IMR-90 (cell line): ENCODE measurements around the gene PRSS3. TPM values are rescaled to one million over a fixed set of nuclear protein-coding genes. Genes with fewer than 3 reads are reported as not detected.

ENCODE experiments used
- ATAC-seq: fragments of 200-7000 bp; cut with Tn5 transposase; 2 replicates; pipeline ENCODE4 v1.9.1; 2020; ENCODE audit warnings: low read depth, mild to moderate bottlenecking, moderate library complexity
- BruUV-seq: library from RNA; stranded (reverse); fragments of 400-500 nt; replicated peaks from 2 replicates; lab custom pipeline; 2021; lab: Mats Ljungman, UMichigan
- CTCF ChIA-PET: fragments of 300-600 bp; formaldehyde crosslinking; extraction: SDS; loops from one replicate; lab custom pipeline; 2021; ENCODE audit warnings: antibody characterized with exemption; lab: Yijun Ruan, JAX
- POLR2A ChIA-PET: fragments of 300-600 bp; sonication (Branson Sonifier 250); formaldehyde crosslinking; loops from one replicate; lab custom pipeline; 2022; ENCODE audit warnings: antibody characterized with exemption; ENCODE audit not compliant: unreplicated experiment; lab: Charles Lee
- DNase-seq: peaks from one replicate; pipeline ENCODE4 v3.0.0; 2013
- H2AFZ ChIP-seq: replicated peaks from 2 replicates; pipeline ENCODE3; 2013; ENCODE audit warnings: low read length, mild to moderate bottlenecking; ENCODE audit not compliant: poor library complexity
- H2AK5ac ChIP-seq: 2 replicates; pipeline ENCODE4 v1.6.1; 2013; ENCODE audit warnings: low read depth, low read length, inconsistent platforms
- H2AK9ac ChIP-seq: replicated peaks from 2 replicates; pipeline ENCODE3; 2013; ENCODE audit warnings: mild to moderate bottlenecking, low read depth, low read length, moderate library complexity; ENCODE audit not compliant: poor library complexity
- H2BK120ac ChIP-seq: 2 replicates; pipeline ENCODE4 v1.6.1; 2013; ENCODE audit warnings: low read depth, low read length, inconsistent platforms
- H2BK15ac ChIP-seq: 3 replicates; pipeline ENCODE4 v1.6.1; 2013; ENCODE audit warnings: low read depth, low read length, inconsistent platforms
- H2BK20ac ChIP-seq: 2 replicates; pipeline ENCODE4 v1.6.1; 2013; ENCODE audit warnings: low read depth, mild to moderate bottlenecking, inconsistent platforms, low read length, moderate library complexity
- H2BK5ac ChIP-seq: 2 replicates; pipeline ENCODE4 v1.6.1; 2013; ENCODE audit warnings: mild to moderate bottlenecking, low read depth, low read length, inconsistent platforms; ENCODE audit not compliant: poor library complexity, severe bottlenecking
- H3K14ac ChIP-seq: replicated peaks from 2 replicates; pipeline ENCODE4 v1.6.1; 2013; ENCODE audit warnings: low read depth, low read length, inconsistent platforms
- H3K18ac ChIP-seq: 2 replicates; pipeline ENCODE4 v1.6.1; 2013; ENCODE audit warnings: low read depth, low read length, control low read depth
- H3K23ac ChIP-seq: 2 replicates; pipeline ENCODE4 v1.6.1; 2013; ENCODE audit warnings: low read depth, low read length, inconsistent platforms
- H3K27ac ChIP-seq: 2 replicates; pipeline ENCODE4 v1.5.1; 2013; ENCODE audit warnings: mild to moderate bottlenecking, control low read depth, low read length; ENCODE audit not compliant: insufficient read depth
- H3K27me3 ChIP-seq: 2 replicates; pipeline ENCODE4 v1.6.1; 2013; ENCODE audit warnings: low read length; ENCODE audit not compliant: control insufficient read depth, insufficient read depth
- H3K36me3 ChIP-seq: 2 replicates; pipeline ENCODE4 v1.6.1; 2013; ENCODE audit warnings: low read length, mixed read lengths; ENCODE audit not compliant: control insufficient read depth, insufficient read depth
- H3K4ac ChIP-seq: 2 replicates; pipeline ENCODE4 v1.6.1; 2013; ENCODE audit warnings: low read depth, low read length, inconsistent platforms
- H3K4me1 ChIP-seq: 2 replicates; pipeline ENCODE4 v1.6.1; 2013; ENCODE audit warnings: low read length, mixed read lengths; ENCODE audit not compliant: control insufficient read depth, insufficient read depth
- H3K4me2 ChIP-seq: 2 replicates; pipeline ENCODE4 v1.6.1; 2013; ENCODE audit warnings: low read depth, mild to moderate bottlenecking, control low read depth, low read length, moderate library complexity
- H3K4me3 ChIP-seq: 2 replicates; pipeline ENCODE4 v1.5.1; 2013; ENCODE audit warnings: low read depth, mild to moderate bottlenecking, control low read depth, low read length, moderate library complexity; ENCODE audit not compliant: insufficient read depth
- H3K56ac ChIP-seq: 2 replicates; pipeline ENCODE4 v1.6.1; 2013; ENCODE audit warnings: low read length, inconsistent platforms; ENCODE audit not compliant: insufficient read depth; ENCODE audit errors: extremely low read depth
- H3K79me1 ChIP-seq, 2 experiments: 2 replicates each; pipeline ENCODE4 v1.6.1; 2013; ENCODE audit warnings: low read length in 2 of 2, inconsistent platforms in 1 of 2, low read depth in 1 of 2
- H3K9ac ChIP-seq: 2 replicates; pipeline ENCODE4 v1.6.1; 2013; ENCODE audit warnings: low read depth, low read length, control low read depth
- H3K9me1 ChIP-seq: 2 replicates; pipeline ENCODE4 v1.6.1; 2013; ENCODE audit warnings: low read length, inconsistent platforms; ENCODE audit not compliant: insufficient read depth
- H3K9me3 ChIP-seq: 2 replicates; pipeline ENCODE4 v1.6.1; 2013; ENCODE audit warnings: low read length; ENCODE audit not compliant: control insufficient read depth, insufficient read depth
- H4K20me1 ChIP-seq: 2 replicates; pipeline ENCODE4 v1.6.1; 2013; ENCODE audit warnings: low read length, inconsistent platforms; ENCODE audit not compliant: insufficient read depth
- H4K5ac ChIP-seq: 2 replicates; pipeline ENCODE4 v1.6.1; 2013; ENCODE audit warnings: mild to moderate bottlenecking, low read depth, low read length, control low read depth
- H4K8ac ChIP-seq, 2 experiments: 2 replicates each; pipeline ENCODE4 v1.6.1; 2013; ENCODE audit warnings: low read depth in 2 of 2, low read length in 2 of 2, control low read depth in 1 of 2, inconsistent platforms in 1 of 2
- H4K91ac ChIP-seq: 2 replicates; pipeline ENCODE4 v1.6.1; 2013; ENCODE audit warnings: low read depth, low read length, inconsistent platforms; ENCODE audit not compliant: insufficient read depth
- RCOR1 ChIP-seq: IDR thresholded peaks from 2 replicates; pipeline ENCODE4 v1.6.1; 2012; ENCODE audit warnings: mild to moderate bottlenecking, low read length, improper control_type of control experiment; ENCODE audit not compliant: insufficient replicate concordance
- RFX5 ChIP-seq: IDR thresholded peaks from 2 replicates; pipeline ENCODE4 v1.8.0; 2012; ENCODE audit warnings: low read depth, mild to moderate bottlenecking, low read length, moderate library complexity
- USF2 ChIP-seq: fragments of 150-350 bp; IDR thresholded peaks from 2 replicates; pipeline ENCODE4 v1.6.1; 2017; ENCODE audit warnings: mild to moderate bottlenecking, antibody characterized with exemption, low read length, low read depth
- WGBS, 2 experiments: methylation state at CpG; one replicate each; pipeline versions ENCODE4 v1.1.5 to v1.1.7; 2013; ENCODE audit warnings: missing lambda C conversion rate in 2 of 2; ENCODE audit not compliant: insufficient read length in 1 of 2; ENCODE audit errors: extremely low coverage in 2 of 2; 5-methylcytosine and 5-hydroxymethylcytosine counted together
- dilution Hi-C: fragments of 300-500 bp; cut with HindIII; formaldehyde crosslinking; loops from one replicate; pipeline ENCODE4 v1.14.3; 2018; ENCODE audit warnings: low sequenced_read_pairs; ENCODE audit not compliant: unreplicated experiment
- in situ Hi-C: fragments of 300-500 bp; cut with MboI; formaldehyde crosslinking; loops from 3 replicates; pipeline ENCODE4 v1.14.3; 2019; ENCODE audit warnings: low sequenced_read_pairs, inconsistent platforms, mixed read lengths
- intact Hi-C: fragments of 100-400 bp; cut with micrococcal nuclease; formaldehyde crosslinking; loops from 2 replicates; pipeline ENCODE4 v1.10.0; 2022
- polyA plus RNA-seq, 3 experiments: library from polyadenylated mRNA; depleted of rRNA; stranded (reverse); fragments of >200 nt; gene quantifications; 2 replicates each; pipeline ENCODE4 v1.2.3, GENCODE V29; 2012; ENCODE audit warnings: low replicate concordance in 1 of 3
- total RNA-seq: library from RNA; depleted of rRNA; stranded (reverse); fragments of >200 nt; gene quantifications from 2 replicates; pipeline ENCODE4 v1.2.3, GENCODE V29; 2012

Gene PRSS3
- total and polyA plus RNA-seq, 2 of the 4 experiments (the other 2 are of a cell fraction): 7.0 to 26.9 TPM

- Histone ChIP-seq H3K4me2 (no peak overlapping the region), H2BK5ac (no peak overlapping the region), H4K5ac (no peak overlapping the region), H3K4me3 (no peak overlapping the region), H4K8ac (no peak overlapping the region), H4K91ac (no peak overlapping the region), H3K27me3 (peaks cover 15% of the 10 kb centered on the region), H2AFZ (no peak overlapping the region), H3K36me3 (no peaks in the 10 kb centered on the region), H2BK15ac (no peak overlapping the region), H2AK5ac (no peak overlapping the region), H3K4ac (no peak overlapping the region), H3K9ac (no peak overlapping the region), H3K23ac (no peak overlapping the region), H2BK120ac (no peak overlapping the region), H3K18ac (no peak overlapping the region), H3K4me1 (peaks cover 7% of the 10 kb centered on the region), H3K27ac (no peak overlapping the region), H2BK20ac (no peak overlapping the region), H2AK9ac (no peak overlapping the region), H3K9me1 (peaks cover 3% of the 10 kb centered on the region), H4K20me1 (no peaks in the 10 kb centered on the region), H3K56ac (no peak overlapping the region), H3K9me3 (no peaks in the 10 kb centered on the region), H3K14ac (no peak overlapping the region), H3K79me1 (no peaks in the 10 kb centered on the region)
- ATAC-seq: no peak
- intact Hi-C loops (no loop called here), dilution Hi-C loops (no loop called here), in situ Hi-C loops (no loop called here)
- TF ChIP-seq USF2 (no peak), RCOR1 (no peak), RFX5 (no peak)
- WGBS, 2 experiments: no CpG with 5 or more reads among the region's 2 CpGs
- ChIA-PET CTCF (no interaction called here), POLR2A (no interaction called here)
- DNase-seq: no peak
- BruUV-seq: no TSS peak
Observed at GRCh38 chr9:33786681-33787080, 8.7 kb upstream of the PRSS3 start.
